Neural progenitor cell (in vitro differentiated cells): ENCODE measurements around the gene SLAMF6.
"Not testable (repeated sequence)": the region's sequence is repeated elsewhere in the genome, so short reads cannot be mapped to it uniquely, and the experiment has no call there.

Experiments used
- EZH2 ChIP-seq: fragments of 200-600 bp; sonication (generic); IDR thresholded peaks from 2 replicates; pipeline ENCODE4 v1.6.1; 2017; ENCODE audit warnings: antibody characterized with exemption, mild to moderate bottlenecking, moderate library complexity
- EZH2phosphoT487 ChIP-seq: fragments of 200-600 bp; sonication (generic); IDR thresholded peaks from 2 replicates; pipeline ENCODE4 v1.6.1; 2017; ENCODE audit warnings: antibody characterized with exemption
- TF ChIP-seq, protein P1 (sequence below): fragments of 200-600 bp; sonication (generic); IDR thresholded peaks from 2 replicates; pipeline ENCODE4 v1.5.1; 2017; ENCODE audit warnings: antibody characterized with exemption, mild to moderate bottlenecking

GRCh38 chr1:160517519-160517918, 5.5 kb downstream of the SLAMF6 start:
- TF ChIP-seq, protein P1, sequence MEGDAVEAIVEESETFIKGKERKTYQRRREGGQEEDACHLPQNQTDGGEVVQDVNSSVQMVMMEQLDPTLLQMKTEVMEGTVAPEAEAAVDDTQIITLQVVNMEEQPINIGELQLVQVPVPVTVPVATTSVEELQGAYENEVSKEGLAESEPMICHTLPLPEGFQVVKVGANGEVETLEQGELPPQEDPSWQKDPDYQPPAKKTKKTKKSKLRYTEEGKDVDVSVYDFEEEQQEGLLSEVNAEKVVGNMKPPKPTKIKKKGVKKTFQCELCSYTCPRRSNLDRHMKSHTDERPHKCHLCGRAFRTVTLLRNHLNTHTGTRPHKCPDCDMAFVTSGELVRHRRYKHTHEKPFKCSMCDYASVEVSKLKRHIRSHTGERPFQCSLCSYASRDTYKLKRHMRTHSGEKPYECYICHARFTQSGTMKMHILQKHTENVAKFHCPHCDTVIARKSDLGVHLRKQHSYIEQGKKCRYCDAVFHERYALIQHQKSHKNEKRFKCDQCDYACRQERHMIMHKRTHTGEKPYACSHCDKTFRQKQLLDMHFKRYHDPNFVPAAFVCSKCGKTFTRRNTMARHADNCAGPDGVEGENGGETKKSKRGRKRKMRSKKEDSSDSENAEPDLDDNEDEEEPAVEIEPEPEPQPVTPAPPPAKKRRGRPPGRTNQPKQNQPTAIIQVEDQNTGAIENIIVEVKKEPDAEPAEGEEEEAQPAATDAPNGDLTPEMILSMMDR: not testable (repeated sequence)
- not testable (repeated sequence) for TF ChIP-seq EZH2phosphoT487, EZH2
